ENCODE measurements around the gene SMARCC1. TPM values are rescaled to one million over a fixed set of nuclear protein-coding genes. Genes with fewer than 3 reads are reported as not detected.
"Not testable (repeated sequence)": the region's sequence is repeated elsewhere in the genome, so short reads cannot be mapped to it uniquely, and the experiment has no call there.

SMARCC1 gene
- total RNA-seq, 2 experiments from 2014 or later, result 74.2 to 76.2 TPM

DNA sequence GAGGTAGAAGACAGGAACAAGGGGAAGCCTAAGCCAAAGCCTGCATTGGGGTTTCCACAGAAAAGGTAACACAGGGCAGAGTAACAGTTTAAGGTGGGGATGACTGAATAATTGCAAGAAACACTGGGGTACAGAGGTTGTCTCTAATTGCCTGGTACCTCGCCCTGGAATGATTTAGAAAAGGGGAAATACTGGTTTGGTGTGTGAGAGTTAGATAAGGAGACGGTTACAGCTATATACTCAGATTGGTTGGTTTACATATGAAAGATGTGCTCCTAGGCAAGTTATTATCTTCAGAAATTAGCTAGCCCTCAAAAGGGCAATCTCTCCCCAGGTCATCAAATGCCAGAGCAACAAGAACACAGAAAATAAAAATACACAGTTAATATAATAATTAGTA lies 58.8 kb downstream of the SMARCC1 start:
- ATAC-seq (ENCODE audit: poor library complexity), result no peak
- H3K27ac ChIP-seq (ENCODE audit: low read depth in 1 of 2, low read length in 2 of 2), result no peak overlapping the region
- Mint-ChIP-seq H3K9me3 (no peaks in the 10 kb centered on the region), H3K27ac (peak overlapping the region; percentile 53), H3K4me1 (ENCODE audit: low read depth) (no peaks in the 10 kb centered on the region), H3K36me3 (ENCODE audit: low read depth) (peaks cover 65% of the 10 kb centered on the region), H3K4me3 (no peak overlapping the region), H3K27me3 (no peaks in the 10 kb centered on the region)
- H3K9me3 ChIP-seq (ENCODE audit: control insufficient read depth in 1 of 2, insufficient read depth in 1 of 2, low read length in 2 of 2), result no peaks in the 10 kb centered on the region
- peaks cover 48% of the 10 kb centered on the region for H3K36me3 ChIP-seq (ENCODE audit: insufficient read depth, low read length)
- no peaks in the 10 kb centered on the region for H3K4me1 ChIP-seq (ENCODE audit: insufficient read depth, low read length)
- POLR2A ChIA-PET, result no interaction called here
- intact Hi-C loops (cut with DNase I, micrococcal nuclease), result no loop called here
- CTCF ChIA-PET, result interaction anchor here (1.0 kb wide), 1 partner anchor 10 kb away, joined by 3 read pairs; no protein-coding TSS in a partner anchor
- H3K4me3 ChIP-seq (ENCODE audit: low read length), result no peak overlapping the region
- H3K27me3 ChIP-seq (ENCODE audit: control insufficient read depth in 1 of 2, insufficient read depth in 2 of 2, low read length in 2 of 2), result no peaks in the 10 kb centered on the region
- DNase-seq, result no peak
- no peak for TF ChIP-seq CTCF (IDR thresholded peaks at IDR 0.05)

DNA sequence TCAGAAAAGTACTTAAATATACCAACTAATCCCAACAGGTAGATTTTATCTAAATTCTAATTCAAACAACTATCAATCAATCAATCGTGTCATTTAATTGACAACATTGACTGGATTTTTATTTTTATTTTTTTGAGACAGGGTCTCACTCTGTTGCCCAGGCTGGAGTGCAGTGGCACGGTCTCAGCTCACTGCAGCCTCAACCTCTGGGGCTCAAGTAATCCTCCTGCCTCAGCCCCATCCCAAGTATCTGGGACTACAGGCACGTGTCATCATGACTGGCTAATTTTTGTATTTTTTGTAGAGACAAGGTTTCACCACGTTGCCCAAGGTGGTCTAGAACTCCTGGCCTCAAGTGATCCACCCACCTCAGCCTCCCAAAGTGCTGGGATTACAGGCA lies 64.2 kb downstream of the SMARCC1 start:
- H3K4me1 ChIP-seq (ENCODE audit: insufficient read depth, low read length); H3K27ac Mint-ChIP-seq; CTCF ChIA-PET; H3K9me3 ChIP-seq (ENCODE audit: control insufficient read depth in 1 of 2, insufficient read depth in 1 of 2, low read length in 2 of 2); DNase-seq; H3K4me3 ChIP-seq (ENCODE audit: low read length); H3K9me3 Mint-ChIP-seq; intact Hi-C loops (cut with DNase I, micrococcal nuclease); H3K27me3 ChIP-seq (ENCODE audit: control insufficient read depth in 1 of 2, insufficient read depth in 2 of 2, low read length in 2 of 2); H3K4me3 Mint-ChIP-seq; H3K4me1 Mint-ChIP-seq (ENCODE audit: low read depth); H3K27ac ChIP-seq (ENCODE audit: low read depth in 1 of 2, low read length in 2 of 2); ATAC-seq (ENCODE audit: poor library complexity); POLR2A ChIA-PET; H3K27me3 Mint-ChIP-seq: not testable (repeated sequence)
- peaks cover 73% of the 10 kb centered on the region for H3K36me3 Mint-ChIP-seq (ENCODE audit: low read depth)
- H3K36me3 ChIP-seq (ENCODE audit: insufficient read depth, low read length), result peaks cover 53% of the 10 kb centered on the region

DNA sequence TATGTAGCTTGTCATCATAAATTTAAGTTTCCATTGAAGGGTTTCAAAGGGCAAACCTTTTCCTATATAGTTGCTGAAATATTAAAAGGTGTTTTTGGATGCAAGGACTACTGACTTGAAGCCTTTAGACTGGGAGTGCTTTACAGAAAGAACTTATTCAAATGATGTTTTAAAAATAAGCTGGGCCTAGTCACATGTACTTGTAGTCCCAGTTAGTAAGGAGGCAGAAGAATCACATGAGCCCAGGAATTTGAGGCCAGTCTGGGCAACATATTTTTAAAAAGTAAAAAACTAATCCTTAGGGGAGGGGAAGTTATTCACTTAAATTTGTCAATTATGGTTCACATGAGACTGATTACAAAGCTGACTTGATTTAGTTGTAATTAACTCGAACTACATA lies 65.0 kb downstream of the SMARCC1 start:
- intact Hi-C loops (cut with DNase I, micrococcal nuclease), result no loop called here
- Mint-ChIP-seq H3K9me3 (no peaks in the 10 kb centered on the region), H3K4me1 (ENCODE audit: low read depth) (peaks cover 2% of the 10 kb centered on the region), H3K27me3 (no peaks in the 10 kb centered on the region), H3K27ac (no peak overlapping the region), H3K4me3 (no peak overlapping the region), H3K36me3 (ENCODE audit: low read depth) (peaks cover 75% of the 10 kb centered on the region)
- peaks cover 56% of the 10 kb centered on the region for H3K36me3 ChIP-seq (ENCODE audit: insufficient read depth, low read length)
- no peak for TF ChIP-seq CTCF (IDR thresholded peaks at IDR 0.05)
- H3K27me3 ChIP-seq (ENCODE audit: control insufficient read depth in 1 of 2, insufficient read depth in 2 of 2, low read length in 2 of 2), result no peaks in the 10 kb centered on the region
- ChIA-PET CTCF (no interaction called here), POLR2A (no interaction called here)
- ATAC-seq (ENCODE audit: poor library complexity) (no peak), DNase-seq (no peak)
- no peak overlapping the region for H3K4me3 ChIP-seq (ENCODE audit: low read length)
- no peaks in the 10 kb centered on the region for H3K4me1 ChIP-seq (ENCODE audit: insufficient read depth, low read length)
- H3K27ac ChIP-seq (ENCODE audit: low read depth in 1 of 2, low read length in 2 of 2), result no peak overlapping the region
- no peaks in the 10 kb centered on the region for H3K9me3 ChIP-seq (ENCODE audit: control insufficient read depth in 1 of 2, insufficient read depth in 1 of 2, low read length in 2 of 2)

- H3K27ac ChIP-seq (ENCODE audit: low read depth in 1 of 2, low read length in 2 of 2), result no peak overlapping the region
- H3K27me3 ChIP-seq (ENCODE audit: control insufficient read depth in 1 of 2, insufficient read depth in 2 of 2, low read length in 2 of 2), result no peaks in the 10 kb centered on the region
- H3K4me3 ChIP-seq (ENCODE audit: low read length), result no peak overlapping the region
- H3K27me3 Mint-ChIP-seq, result no peaks in the 10 kb centered on the region
- ChIA-PET POLR2A (no interaction called here), CTCF (no interaction called here)
- ATAC-seq (ENCODE audit: poor library complexity), result no peak
- no peak overlapping the region for H3K4me3 Mint-ChIP-seq
- no peak for TF ChIP-seq CTCF (IDR thresholded peaks at IDR 0.05)
- no peak for DNase-seq
- intact Hi-C loops (cut with DNase I, micrococcal nuclease), result no loop called here
- no peaks in the 10 kb centered on the region for H3K4me1 ChIP-seq (ENCODE audit: insufficient read depth, low read length)
- peak overlapping the region; percentile 5 for H3K27ac Mint-ChIP-seq
- peaks cover 63% of the 10 kb centered on the region for H3K36me3 ChIP-seq (ENCODE audit: insufficient read depth, low read length)
- H3K36me3 Mint-ChIP-seq (ENCODE audit: low read depth), result peaks cover 75% of the 10 kb centered on the region
- H3K9me3 Mint-ChIP-seq, result no peaks in the 10 kb centered on the region
- peaks cover 5% of the 10 kb centered on the region for H3K4me1 Mint-ChIP-seq (ENCODE audit: low read depth)
- no peaks in the 10 kb centered on the region for H3K9me3 ChIP-seq (ENCODE audit: control insufficient read depth in 1 of 2, insufficient read depth in 1 of 2, low read length in 2 of 2)
Measured at GRCh38 chr3:47715928-47716327, 65.8 kb downstream of the SMARCC1 start.
